Measurements from ENCODE around the gene RLN3. TPM values are rescaled to one million over a fixed set of nuclear protein-coding genes. Genes with fewer than 3 reads are reported as not detected.

Gene RLN3
- total and polyA plus RNA-seq, 9 of the 15 experiments (the other 6 are each of a cell fraction or from before 2014, with no cell fraction given) = 0.31 to 1.2 (median 0.71) TPM; not detected in 6

DNA sequence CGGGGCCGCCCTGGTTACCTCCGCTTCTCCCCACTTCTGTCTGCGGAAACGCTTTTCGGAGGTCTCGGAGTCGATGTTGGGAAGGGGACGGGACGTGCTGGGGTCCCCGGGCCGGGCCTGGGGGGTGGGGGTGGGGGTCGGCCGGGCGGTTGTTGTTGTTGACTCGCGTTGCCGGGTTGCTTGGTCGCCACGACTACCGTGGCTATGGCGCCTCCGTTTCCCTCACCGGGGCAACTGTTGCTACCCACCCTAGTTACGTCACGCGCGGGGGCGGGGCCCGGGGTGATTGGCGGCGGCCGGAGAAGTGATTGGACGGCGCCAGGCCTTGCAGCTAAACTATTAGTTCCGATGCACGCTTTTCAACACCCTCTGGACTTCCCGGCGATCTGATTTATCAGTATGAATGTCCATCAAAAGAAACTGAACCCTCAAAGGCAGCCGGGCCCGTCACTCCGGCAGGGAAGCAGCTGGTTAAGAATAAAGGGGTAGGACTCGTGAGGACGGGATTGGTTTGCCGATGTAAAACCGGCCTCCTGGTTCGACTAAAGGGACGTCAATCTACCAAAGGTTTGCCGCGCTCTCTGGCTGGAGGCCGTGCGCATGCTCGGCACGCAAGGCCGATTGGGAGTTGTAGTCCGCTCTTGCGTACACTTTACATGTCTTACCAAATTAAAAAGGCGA is 21.7 kb upstream of the RLN3 start, which contains the start of gene RFX1 (continued):
- no peak for TF ChIP-seq ZNF184 (CRISPR knock-in tag; IDR thresholded peaks at IDR 0.05)
- no peak for TF ChIP-seq RBBP5 (IDR thresholded peaks at IDR 0.05; ENCODE audit: borderline replicate concordance, insufficient read depth, low read length, poor library complexity, severe bottlenecking)
- TF ChIP-seq RHOXF2B (CRISPR knock-in tag; conservative IDR thresholded peaks at IDR 0.05) = no peak
- peak; percentile 96 for TF ChIP-seq ZNF143 (CRISPR knock-in tag; IDR thresholded peaks at IDR 0.05)
- TF ChIP-seq GABPA (tag; conservative IDR thresholded peaks at IDR 0.05; ENCODE audit: low read depth) = peak; percentile 74
- TF ChIP-seq ZNF282 (CRISPR knock-in tag; IDR thresholded peaks at IDR 0.05) = no peak
- no peak for TF ChIP-seq HDAC8 (tag; IDR thresholded peaks at IDR 0.05)
- TF ChIP-seq, protein P1, sequence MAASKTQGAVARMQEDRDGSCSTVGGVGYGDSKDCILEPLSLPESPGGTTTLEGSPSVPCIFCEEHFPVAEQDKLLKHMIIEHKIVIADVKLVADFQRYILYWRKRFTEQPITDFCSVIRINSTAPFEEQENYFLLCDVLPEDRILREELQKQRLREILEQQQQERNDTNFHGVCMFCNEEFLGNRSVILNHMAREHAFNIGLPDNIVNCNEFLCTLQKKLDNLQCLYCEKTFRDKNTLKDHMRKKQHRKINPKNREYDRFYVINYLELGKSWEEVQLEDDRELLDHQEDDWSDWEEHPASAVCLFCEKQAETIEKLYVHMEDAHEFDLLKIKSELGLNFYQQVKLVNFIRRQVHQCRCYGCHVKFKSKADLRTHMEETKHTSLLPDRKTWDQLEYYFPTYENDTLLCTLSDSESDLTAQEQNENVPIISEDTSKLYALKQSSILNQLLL (CRISPR knock-in tag; IDR thresholded peaks at IDR 0.05; ENCODE audit: borderline replicate concordance) = no peak
- TF ChIP-seq, protein P2, sequence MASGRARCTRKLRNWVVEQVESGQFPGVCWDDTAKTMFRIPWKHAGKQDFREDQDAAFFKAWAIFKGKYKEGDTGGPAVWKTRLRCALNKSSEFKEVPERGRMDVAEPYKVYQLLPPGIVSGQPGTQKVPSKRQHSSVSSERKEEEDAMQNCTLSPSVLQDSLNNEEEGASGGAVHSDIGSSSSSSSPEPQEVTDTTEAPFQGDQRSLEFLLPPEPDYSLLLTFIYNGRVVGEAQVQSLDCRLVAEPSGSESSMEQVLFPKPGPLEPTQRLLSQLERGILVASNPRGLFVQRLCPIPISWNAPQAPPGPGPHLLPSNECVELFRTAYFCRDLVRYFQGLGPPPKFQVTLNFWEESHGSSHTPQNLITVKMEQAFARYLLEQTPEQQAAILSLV (tag; IDR thresholded peaks at IDR 0.05) = no peak
- TF ChIP-seq, protein P3, sequence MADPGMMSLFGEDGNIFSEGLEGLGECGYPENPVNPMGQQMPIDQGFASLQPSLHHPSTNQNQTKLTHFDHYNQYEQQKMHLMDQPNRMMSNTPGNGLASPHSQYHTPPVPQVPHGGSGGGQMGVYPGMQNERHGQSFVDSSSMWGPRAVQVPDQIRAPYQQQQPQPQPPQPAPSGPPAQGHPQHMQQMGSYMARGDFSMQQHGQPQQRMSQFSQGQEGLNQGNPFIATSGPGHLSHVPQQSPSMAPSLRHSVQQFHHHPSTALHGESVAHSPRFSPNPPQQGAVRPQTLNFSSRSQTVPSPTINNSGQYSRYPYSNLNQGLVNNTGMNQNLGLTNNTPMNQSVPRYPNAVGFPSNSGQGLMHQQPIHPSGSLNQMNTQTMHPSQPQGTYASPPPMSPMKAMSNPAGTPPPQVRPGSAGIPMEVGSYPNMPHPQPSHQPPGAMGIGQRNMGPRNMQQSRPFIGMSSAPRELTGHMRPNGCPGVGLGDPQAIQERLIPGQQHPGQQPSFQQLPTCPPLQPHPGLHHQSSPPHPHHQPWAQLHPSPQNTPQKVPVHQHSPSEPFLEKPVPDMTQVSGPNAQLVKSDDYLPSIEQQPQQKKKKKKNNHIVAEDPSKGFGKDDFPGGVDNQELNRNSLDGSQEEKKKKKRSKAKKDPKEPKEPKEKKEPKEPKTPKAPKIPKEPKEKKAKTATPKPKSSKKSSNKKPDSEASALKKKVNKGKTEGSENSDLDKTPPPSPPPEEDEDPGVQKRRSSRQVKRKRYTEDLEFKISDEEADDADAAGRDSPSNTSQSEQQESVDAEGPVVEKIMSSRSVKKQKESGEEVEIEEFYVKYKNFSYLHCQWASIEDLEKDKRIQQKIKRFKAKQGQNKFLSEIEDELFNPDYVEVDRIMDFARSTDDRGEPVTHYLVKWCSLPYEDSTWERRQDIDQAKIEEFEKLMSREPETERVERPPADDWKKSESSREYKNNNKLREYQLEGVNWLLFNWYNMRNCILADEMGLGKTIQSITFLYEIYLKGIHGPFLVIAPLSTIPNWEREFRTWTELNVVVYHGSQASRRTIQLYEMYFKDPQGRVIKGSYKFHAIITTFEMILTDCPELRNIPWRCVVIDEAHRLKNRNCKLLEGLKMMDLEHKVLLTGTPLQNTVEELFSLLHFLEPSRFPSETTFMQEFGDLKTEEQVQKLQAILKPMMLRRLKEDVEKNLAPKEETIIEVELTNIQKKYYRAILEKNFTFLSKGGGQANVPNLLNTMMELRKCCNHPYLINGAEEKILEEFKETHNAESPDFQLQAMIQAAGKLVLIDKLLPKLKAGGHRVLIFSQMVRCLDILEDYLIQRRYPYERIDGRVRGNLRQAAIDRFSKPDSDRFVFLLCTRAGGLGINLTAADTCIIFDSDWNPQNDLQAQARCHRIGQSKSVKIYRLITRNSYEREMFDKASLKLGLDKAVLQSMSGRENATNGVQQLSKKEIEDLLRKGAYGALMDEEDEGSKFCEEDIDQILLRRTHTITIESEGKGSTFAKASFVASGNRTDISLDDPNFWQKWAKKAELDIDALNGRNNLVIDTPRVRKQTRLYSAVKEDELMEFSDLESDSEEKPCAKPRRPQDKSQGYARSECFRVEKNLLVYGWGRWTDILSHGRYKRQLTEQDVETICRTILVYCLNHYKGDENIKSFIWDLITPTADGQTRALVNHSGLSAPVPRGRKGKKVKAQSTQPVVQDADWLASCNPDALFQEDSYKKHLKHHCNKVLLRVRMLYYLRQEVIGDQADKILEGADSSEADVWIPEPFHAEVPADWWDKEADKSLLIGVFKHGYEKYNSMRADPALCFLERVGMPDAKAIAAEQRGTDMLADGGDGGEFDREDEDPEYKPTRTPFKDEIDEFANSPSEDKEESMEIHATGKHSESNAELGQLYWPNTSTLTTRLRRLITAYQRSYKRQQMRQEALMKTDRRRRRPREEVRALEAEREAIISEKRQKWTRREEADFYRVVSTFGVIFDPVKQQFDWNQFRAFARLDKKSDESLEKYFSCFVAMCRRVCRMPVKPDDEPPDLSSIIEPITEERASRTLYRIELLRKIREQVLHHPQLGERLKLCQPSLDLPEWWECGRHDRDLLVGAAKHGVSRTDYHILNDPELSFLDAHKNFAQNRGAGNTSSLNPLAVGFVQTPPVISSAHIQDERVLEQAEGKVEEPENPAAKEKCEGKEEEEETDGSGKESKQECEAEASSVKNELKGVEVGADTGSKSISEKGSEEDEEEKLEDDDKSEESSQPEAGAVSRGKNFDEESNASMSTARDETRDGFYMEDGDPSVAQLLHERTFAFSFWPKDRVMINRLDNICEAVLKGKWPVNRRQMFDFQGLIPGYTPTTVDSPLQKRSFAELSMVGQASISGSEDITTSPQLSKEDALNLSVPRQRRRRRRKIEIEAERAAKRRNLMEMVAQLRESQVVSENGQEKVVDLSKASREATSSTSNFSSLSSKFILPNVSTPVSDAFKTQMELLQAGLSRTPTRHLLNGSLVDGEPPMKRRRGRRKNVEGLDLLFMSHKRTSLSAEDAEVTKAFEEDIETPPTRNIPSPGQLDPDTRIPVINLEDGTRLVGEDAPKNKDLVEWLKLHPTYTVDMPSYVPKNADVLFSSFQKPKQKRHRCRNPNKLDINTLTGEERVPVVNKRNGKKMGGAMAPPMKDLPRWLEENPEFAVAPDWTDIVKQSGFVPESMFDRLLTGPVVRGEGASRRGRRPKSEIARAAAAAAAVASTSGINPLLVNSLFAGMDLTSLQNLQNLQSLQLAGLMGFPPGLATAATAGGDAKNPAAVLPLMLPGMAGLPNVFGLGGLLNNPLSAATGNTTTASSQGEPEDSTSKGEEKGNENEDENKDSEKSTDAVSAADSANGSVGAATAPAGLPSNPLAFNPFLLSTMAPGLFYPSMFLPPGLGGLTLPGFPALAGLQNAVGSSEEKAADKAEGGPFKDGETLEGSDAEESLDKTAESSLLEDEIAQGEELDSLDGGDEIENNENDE (IDR thresholded peaks at IDR 0.05; ENCODE audit: low read depth, low read length) = no peak
- TF ChIP-seq, protein P4, sequence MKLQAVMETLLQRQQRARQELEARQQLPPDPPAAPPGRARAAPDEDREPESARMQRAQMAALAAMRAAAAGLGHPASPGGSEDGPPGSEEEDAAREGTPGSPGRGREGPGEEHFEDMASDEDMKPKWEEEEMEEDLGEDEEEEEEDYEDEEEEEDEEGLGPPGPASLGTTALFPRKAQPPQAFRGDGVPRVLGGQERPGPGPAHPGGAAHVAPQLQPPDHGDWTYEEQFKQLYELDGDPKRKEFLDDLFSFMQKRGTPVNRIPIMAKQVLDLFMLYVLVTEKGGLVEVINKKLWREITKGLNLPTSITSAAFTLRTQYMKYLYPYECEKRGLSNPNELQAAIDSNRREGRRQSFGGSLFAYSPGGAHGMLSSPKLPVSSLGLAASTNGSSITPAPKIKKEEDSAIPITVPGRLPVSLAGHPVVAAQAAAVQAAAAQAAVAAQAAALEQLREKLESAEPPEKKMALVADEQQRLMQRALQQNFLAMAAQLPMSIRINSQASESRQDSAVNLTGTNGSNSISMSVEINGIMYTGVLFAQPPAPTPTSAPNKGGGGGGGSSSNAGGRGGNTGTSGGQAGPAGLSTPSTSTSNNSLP (IDR thresholded peaks at IDR 0.05; ENCODE audit: borderline replicate concordance, low read depth, low read length) = peak; percentile 95

Measured in K562 (cell line).